Measurements from ENCODE around the gene OR2T6. TPM values are rescaled to one million over a fixed set of nuclear protein-coding genes. Genes with fewer than 3 reads are reported as not detected.

Gene OR2T6
- total and polyA plus RNA-seq, 9 of the 15 experiments (the other 6 are each of a cell fraction or from before 2014, with no cell fraction given): not detected

GRCh38 chr1:248359415-248359814 lies 16.1 kb upstream of the OR2T6 start (continued):
- TF ChIP-seq CBX8 (IDR thresholded peaks at IDR 0.05; ENCODE audit: borderline replicate concordance, extremely low read depth, low read depth, low read length, poor library complexity, severe bottlenecking): no peak
- no peak for TF ChIP-seq TAF15 (IDR thresholded peaks at IDR 0.05; ENCODE audit: low read depth, low read length)
- no peak for TF ChIP-seq TGIF2 (CRISPR knock-in tag; IDR thresholded peaks at IDR 0.05)
- TF ChIP-seq SPI1 (IDR thresholded peaks at IDR 0.05; ENCODE audit: borderline replicate concordance, low read depth, low read length): no peak
- TF ChIP-seq MAFK (IDR thresholded peaks at IDR 0.05; ENCODE audit: low read length): no peak
- no peak for TF ChIP-seq RBM34 (IDR thresholded peaks at IDR 0.05; ENCODE audit: borderline replicate concordance, insufficient read depth, low read length)

DNA sequence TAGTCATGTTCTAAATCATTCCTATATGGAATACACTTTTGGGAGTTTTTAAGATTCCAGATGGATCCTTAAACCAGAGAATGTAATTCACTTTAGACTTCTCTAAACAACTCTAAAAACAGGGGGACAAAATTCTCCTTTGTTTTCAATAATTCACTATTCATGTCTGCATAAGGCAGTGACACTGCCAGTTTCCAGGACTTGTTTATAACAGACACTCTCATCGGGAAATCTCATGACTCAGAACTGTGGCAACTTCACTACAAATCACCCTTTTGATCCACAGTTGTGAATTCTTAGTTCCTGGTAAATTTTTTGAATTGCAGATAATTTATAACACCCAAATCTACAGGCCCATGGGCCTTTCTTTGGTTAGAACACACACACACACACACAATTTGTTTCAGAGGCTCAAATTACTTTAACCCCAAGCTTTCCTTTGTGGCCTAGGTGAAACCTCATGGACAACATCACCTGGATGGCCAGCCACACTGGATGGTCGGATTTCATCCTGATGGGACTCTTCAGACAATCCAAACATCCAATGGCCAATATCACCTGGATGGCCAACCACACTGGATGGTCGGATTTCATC lies 14.3 kb upstream of the OR2T6 start, which contains the start of gene OR2T4:
Gene OR2T4, plus strand, starts transcription at position 545 of the 595 bp plus-strand sequence. Its CDS starts 0 bp downstream, at position 545.
- no peaks in the 10 kb centered on the region for H3K4me1 ChIP-seq (replicated peaks in 1 of 2; ENCODE audit: control insufficient read depth in 2 of 2, insufficient read depth in 2 of 2, low read length in 2 of 2)
- CTCF ChIA-PET (ENCODE audit: low intra/inter-chr PET ratio): no interaction called here
- FAIRE-seq (no peak), DNase-seq (ENCODE audit: extremely low read depth in 1 of 4, low spot score in 3 of 4) (no peak), ATAC-seq (no peak)
- intact Hi-C loops (cut with micrococcal nuclease) (no loop called here), in situ Hi-C loops (cut with MboI) (no loop called here)
- POLR2A ChIA-PET: no interaction called here
- peaks cover 6% of the 10 kb centered on the region; the same call in 1 of the 2 replicates for H3K9me3 ChIP-seq (replicated peaks; ENCODE audit: control insufficient read depth, insufficient read depth, low read depth, low read length)
- no peak within 1 kb of the TSS for H3K27ac ChIP-seq (ENCODE audit: extremely low read depth, low read depth, low read length)
- H2AFZ ChIP-seq (ENCODE audit: low read depth, low read length): no peak within 1 kb of the TSS
- no peaks in the 10 kb centered on the region for H3K79me2 ChIP-seq (ENCODE audit: control insufficient read depth, insufficient read depth, low read length)
- H3K9ac ChIP-seq (ENCODE audit: insufficient read depth in 1 of 2, low read depth in 2 of 2, low read length in 2 of 2): no peak within 1 kb of the TSS
- H3K4me2 ChIP-seq (ENCODE audit: insufficient read depth, low read length): no peak within 1 kb of the TSS
- H3K4me3 ChIP-seq: no peak within 1 kb of the TSS
- no peaks in the 10 kb centered on the region for H3K9me1 ChIP-seq (ENCODE audit: control insufficient read depth, insufficient read depth, low read length)
- no peaks in the 10 kb centered on the region for H3K36me3 ChIP-seq (ENCODE audit: control insufficient read depth, insufficient read depth, low read length)
- H4K20me1 ChIP-seq (replicated peaks; ENCODE audit: control insufficient read depth, insufficient read depth, low read length): no peaks in the 10 kb centered on the region
- H3K27me3 ChIP-seq (ENCODE audit: control insufficient read depth in 2 of 2, insufficient read depth in 2 of 2, low read length in 2 of 2): no peaks in the 10 kb centered on the region
- WGBS (ENCODE audit: insufficient coverage, low coverage, missing lambda C conversion rate): 0% methylated on average over 3 of the region's 3 CpGs
- BruUV-seq (replicated peaks): no TSS peak
- no peak for TF ChIP-seq CAMTA2 (CRISPR knock-in tag; conservative IDR thresholded peaks at IDR 0.05)
- TF ChIP-seq, protein P1, sequence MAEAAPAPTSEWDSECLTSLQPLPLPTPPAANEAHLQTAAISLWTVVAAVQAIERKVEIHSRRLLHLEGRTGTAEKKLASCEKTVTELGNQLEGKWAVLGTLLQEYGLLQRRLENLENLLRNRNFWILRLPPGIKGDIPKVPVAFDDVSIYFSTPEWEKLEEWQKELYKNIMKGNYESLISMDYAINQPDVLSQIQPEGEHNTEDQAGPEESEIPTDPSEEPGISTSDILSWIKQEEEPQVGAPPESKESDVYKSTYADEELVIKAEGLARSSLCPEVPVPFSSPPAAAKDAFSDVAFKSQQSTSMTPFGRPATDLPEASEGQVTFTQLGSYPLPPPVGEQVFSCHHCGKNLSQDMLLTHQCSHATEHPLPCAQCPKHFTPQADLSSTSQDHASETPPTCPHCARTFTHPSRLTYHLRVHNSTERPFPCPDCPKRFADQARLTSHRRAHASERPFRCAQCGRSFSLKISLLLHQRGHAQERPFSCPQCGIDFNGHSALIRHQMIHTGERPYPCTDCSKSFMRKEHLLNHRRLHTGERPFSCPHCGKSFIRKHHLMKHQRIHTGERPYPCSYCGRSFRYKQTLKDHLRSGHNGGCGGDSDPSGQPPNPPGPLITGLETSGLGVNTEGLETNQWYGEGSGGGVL (CRISPR knock-in tag; IDR thresholded peaks at IDR 0.05): no peak
- no peak for TF ChIP-seq ZNF695 (CRISPR knock-in tag; IDR thresholded peaks at IDR 0.05)
- TF ChIP-seq POLR2B (IDR thresholded peaks at IDR 0.05; ENCODE audit: low read depth, partially characterized antibody): no peak
- TF ChIP-seq ZBTB34 (CRISPR knock-in tag; IDR thresholded peaks at IDR 0.05): no peak
- TF ChIP-seq ZC3H4 (CRISPR knock-in tag; IDR thresholded peaks at IDR 0.05; ENCODE audit: borderline replicate concordance): no peak
- TF ChIP-seq MYBL2 (IDR thresholded peaks at IDR 0.05; ENCODE audit: low read depth): no peak
- no peak for TF ChIP-seq MYBL2 (CRISPR knock-in tag; IDR thresholded peaks at IDR 0.05; ENCODE audit: borderline replicate concordance)
- TF ChIP-seq, protein P2, sequence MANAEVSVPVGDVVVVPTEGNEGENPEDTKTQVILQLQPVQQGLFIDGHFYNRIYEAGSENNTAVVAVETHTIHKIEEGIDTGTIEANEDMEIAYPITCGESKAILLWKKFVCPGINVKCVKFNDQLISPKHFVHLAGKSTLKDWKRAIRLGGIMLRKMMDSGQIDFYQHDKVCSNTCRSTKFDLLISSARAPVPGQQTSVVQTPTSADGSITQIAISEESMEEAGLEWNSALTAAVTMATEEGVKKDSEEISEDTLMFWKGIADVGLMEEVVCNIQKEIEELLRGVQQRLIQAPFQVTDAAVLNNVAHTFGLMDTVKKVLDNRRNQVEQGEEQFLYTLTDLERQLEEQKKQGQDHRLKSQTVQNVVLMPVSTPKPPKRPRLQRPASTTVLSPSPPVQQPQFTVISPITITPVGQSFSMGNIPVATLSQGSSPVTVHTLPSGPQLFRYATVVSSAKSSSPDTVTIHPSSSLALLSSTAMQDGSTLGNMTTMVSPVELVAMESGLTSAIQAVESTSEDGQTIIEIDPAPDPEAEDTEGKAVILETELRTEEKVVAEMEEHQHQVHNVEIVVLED (CRISPR knock-in tag; IDR thresholded peaks at IDR 0.05): no peak
- TF ChIP-seq SRSF3 (IDR thresholded peaks at IDR 0.05; ENCODE audit: insufficient read depth, low read length): no peak
- no peak for TF ChIP-seq MCM2 (IDR thresholded peaks at IDR 0.05; ENCODE audit: low read depth)
